ENCODE results near the gene TMEM79. TPM values are rescaled to one million over a fixed set of nuclear protein-coding genes. Genes with fewer than 3 reads are reported as not detected.

TMEM79 gene
- total RNA-seq, 4 donors from 2014 or later: 81.0 to 120 (median 97.5) TPM

GRCh38 chr1:156276532-156276931 is 7.6 kb upstream of the TMEM79 start:
- TF ChIP-seq CTCF (IDR thresholded peaks at IDR 0.05) (no peak), POLR2A (IDR thresholded peaks at IDR 0.05) (no peak), EP300 (IDR thresholded peaks at IDR 0.05) (no peak), POLR2AphosphoS5 (IDR thresholded peaks at IDR 0.05) (no peak)
- DNase-seq (ENCODE audit: low spot score in 2 of 2): no peak
- Histone ChIP-seq H3K27me3 (no peaks in the 10 kb centered on the region), H3K4me3 (no peak overlapping the region), H3K4me1 (peaks cover 11% of the 10 kb centered on the region), H3K36me3 (peaks cover 73% of the 10 kb centered on the region), H3K9me3 (no peaks in the 10 kb centered on the region), H3K27ac (no peak overlapping the region)

- Histone ChIP-seq H3K9me3 (no peaks in the 10 kb centered on the region), H3K4me3 (no peak overlapping the region), H3K36me3 (peaks cover 69% of the 10 kb centered on the region), H3K4me1 (peaks cover 15% of the 10 kb centered on the region), H3K27me3 (no peaks in the 10 kb centered on the region), H3K27ac (no peak overlapping the region)
- TF ChIP-seq POLR2AphosphoS5 (IDR thresholded peaks at IDR 0.05): no peak
- TF ChIP-seq EP300 (IDR thresholded peaks at IDR 0.05): no peak
- TF ChIP-seq CTCF (IDR thresholded peaks at IDR 0.05): no peak
- no peak for TF ChIP-seq POLR2A (IDR thresholded peaks at IDR 0.05)
- 61% methylated on average over 6 of the region's 6 CpGs for WGBS
- DNase-seq (ENCODE audit: low spot score in 2 of 2): no peak
These were observed 7.2 kb upstream of the TMEM79 start for GRCh38 chr1:156276966-156277381.

- 89% methylated on average over 3 of the region's 3 CpGs for WGBS
- Histone ChIP-seq H3K36me3 (peaks cover 40% of the 10 kb centered on the region), H3K9me3 (no peaks in the 10 kb centered on the region), H3K27ac (no peak overlapping the region), H3K4me1 (peaks cover 28% of the 10 kb centered on the region), H3K4me3 (no peak overlapping the region), H3K27me3 (no peaks in the 10 kb centered on the region)
- DNase-seq (ENCODE audit: low spot score in 2 of 2): no peak
- no peak for TF ChIP-seq EP300 (IDR thresholded peaks at IDR 0.05)
- TF ChIP-seq POLR2A (IDR thresholded peaks at IDR 0.05): no peak
- no peak for TF ChIP-seq POLR2AphosphoS5 (IDR thresholded peaks at IDR 0.05)
- no peak for TF ChIP-seq CTCF (IDR thresholded peaks at IDR 0.05)
These were observed 4.3 kb upstream of the TMEM79 start for GRCh38 chr1:156279837-156280236.

GRCh38 chr1:156281281-156281680 is 2.8 kb upstream of the TMEM79 start:
- Histone ChIP-seq H3K4me3 (peak overlapping the region; percentile 86), H3K9me3 (no peaks in the 10 kb centered on the region), H3K4me1 (peaks cover 43% of the 10 kb centered on the region), H3K36me3 (peaks cover 36% of the 10 kb centered on the region), H3K27me3 (no peaks in the 10 kb centered on the region), H3K27ac (no peak overlapping the region)
- WGBS: 18% methylated on average over 8 of the region's 8 CpGs
- DNase-seq (ENCODE audit: low spot score in 2 of 2): no peak
- TF ChIP-seq CTCF (IDR thresholded peaks at IDR 0.05) (no peak), POLR2AphosphoS5 (IDR thresholded peaks at IDR 0.05) (no peak), EP300 (IDR thresholded peaks at IDR 0.05) (no peak)

- 8% methylated on average over 22 of the region's 22 CpGs for WGBS
- DNase-seq (ENCODE audit: low spot score in 2 of 2): no peak
- H3K27me3 ChIP-seq: no peaks in the 10 kb centered on the region
- peak overlapping the region; percentile 86 for H3K4me3 ChIP-seq
- TF ChIP-seq POLR2AphosphoS5 (IDR thresholded peaks at IDR 0.05) (no peak), CTCF (IDR thresholded peaks at IDR 0.05) (no peak), EP300 (IDR thresholded peaks at IDR 0.05) (no peak), POLR2A (IDR thresholded peaks at IDR 0.05) (no peak)
- no peaks in the 10 kb centered on the region for H3K9me3 ChIP-seq
- peak overlapping the region; percentile 94 for H3K27ac ChIP-seq
- H3K4me1 ChIP-seq: peaks cover 43% of the 10 kb centered on the region
- H3K36me3 ChIP-seq: peaks cover 34% of the 10 kb centered on the region
These were observed 2.2 kb upstream of the TMEM79 start for GRCh38 chr1:156281693-156282478.

All from suprapubic skin (tissue), 4 donors.